Esophagus muscularis mucosa (tissue), 4 donors: ENCODE measurements around the gene LRP10.
"Not testable (repeated sequence)": the region's sequence is repeated elsewhere in the genome, so short reads cannot be mapped to it uniquely, and the experiment has no call there.

ENCODE experiments used
- CTCF ChIP-seq, 3 experiments: fragments of 200-600 bp in 2 of 3; fragments of 450-650 bp in 1 of 3; sonication (generic) in 2 of 3; IDR thresholded peaks; one replicate each; pipeline ENCODE4 v1.5.1; 2017 to 2019; ENCODE audit warnings: antibody characterized with exemption in 3 of 3, mild to moderate bottlenecking in 2 of 3, moderate library complexity in 1 of 3
- EP300 ChIP-seq: sonication (generic); formaldehyde crosslinking; IDR thresholded peaks from one replicate; pipeline ENCODE4 v1.6.1; 2017; ENCODE audit warnings: antibody characterized with exemption
- POLR2A ChIP-seq: fragments of 450-650 bp; IDR thresholded peaks from one replicate; pipeline ENCODE4 v1.6.1; 2017; ENCODE audit warnings: antibody characterized with exemption, moderate library complexity, mild to moderate bottlenecking, low read depth
- POLR2AphosphoS5 ChIP-seq, 2 donors: sonication (generic); formaldehyde crosslinking; IDR thresholded peaks; one replicate each; pipeline ENCODE4 v1.6.1; 2017; ENCODE audit warnings: antibody characterized with exemption in 2 of 2

DNA sequence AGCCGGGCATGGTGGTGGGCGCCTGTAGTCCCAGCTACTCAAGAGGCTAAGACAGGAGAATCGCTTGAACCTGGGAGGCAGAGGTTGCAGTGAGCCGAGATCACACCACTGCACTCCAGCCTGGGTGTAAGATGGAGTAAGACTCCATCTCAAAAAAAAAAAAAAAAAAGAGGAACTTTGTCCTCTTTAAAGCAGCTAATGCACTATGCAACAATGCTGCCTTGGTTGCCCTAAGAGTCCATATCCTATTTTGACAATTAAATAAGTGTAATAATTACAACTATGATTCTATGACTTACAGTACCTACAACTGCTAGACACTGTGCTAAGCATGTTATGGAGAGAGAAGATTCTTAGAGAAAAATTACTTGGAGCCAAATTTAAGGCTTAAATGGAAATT, 43.3 kb downstream of the LRP10 start:
- not testable (repeated sequence) for TF ChIP-seq EP300; CTCF (IDR thresholded peaks at IDR 0.05); POLR2AphosphoS5 (IDR thresholded peaks at IDR 0.05); POLR2A
